ENCODE results near the gene PIEZO1.

PIEZO1 gene

DNA sequence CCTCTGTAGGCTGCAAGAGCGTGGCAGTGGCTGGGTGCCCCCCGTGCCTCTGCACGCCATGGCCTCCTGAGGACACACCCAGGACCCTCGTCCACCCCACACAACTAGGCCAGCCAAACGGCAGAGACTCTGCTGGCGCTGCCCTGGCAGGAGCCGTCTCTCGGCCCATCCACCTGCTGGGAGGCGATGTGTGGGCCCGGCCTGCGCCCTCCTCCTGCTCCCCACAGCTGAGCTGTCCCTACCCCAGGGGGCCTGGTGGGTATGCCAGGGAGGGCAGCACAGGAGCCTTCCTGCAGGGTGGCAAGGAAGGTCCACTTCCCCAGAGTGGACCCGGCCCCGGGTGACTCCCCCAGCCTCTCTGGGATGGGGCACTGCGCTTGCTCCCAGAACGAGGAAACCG is 85.8 kb downstream of the PIEZO1 start:
- no peak for DNase-seq

- no peak for DNase-seq
These were observed 86.4 kb downstream of the PIEZO1 start for GRCh38 chr16:88698646-88699045.

- no peak for DNase-seq
These were observed 87.0 kb downstream of the PIEZO1 start for GRCh38 chr16:88697831-88698615.

GRCh38 chr16:88697116-88697830 is 87.7 kb downstream of the PIEZO1 start:
- no peak for DNase-seq

GRCh38 chr16:88696441-88696840 is 88.6 kb downstream of the PIEZO1 start:
- DNase-seq, result no peak

DNA sequence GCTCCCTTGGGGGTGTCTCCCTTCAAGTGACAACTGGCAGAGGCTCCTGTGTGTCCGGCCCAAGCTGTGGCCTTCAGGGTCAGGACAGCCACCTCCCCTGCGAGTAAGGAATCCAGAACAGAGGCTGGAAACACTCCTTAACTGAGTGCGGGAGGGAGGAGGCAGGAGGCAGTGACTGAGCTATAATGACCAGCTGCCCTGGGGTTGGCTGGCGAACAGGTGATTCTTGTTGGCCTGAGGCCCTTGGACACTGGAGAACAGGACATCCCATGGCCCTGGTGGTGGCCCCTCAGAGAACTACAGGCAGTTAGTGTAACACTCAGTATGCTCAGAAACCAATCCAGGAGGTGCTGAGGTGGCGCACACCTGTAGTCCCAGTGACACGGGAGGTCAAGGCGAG is 89.3 kb downstream of the PIEZO1 start:
- no peak for DNase-seq

- no peak for DNase-seq
These were observed 89.8 kb downstream of the PIEZO1 start for GRCh38 chr16:88695218-88695617.

- no peak for DNase-seq
These were observed 90.6 kb downstream of the PIEZO1 start for GRCh38 chr16:88694221-88695087.

DNA sequence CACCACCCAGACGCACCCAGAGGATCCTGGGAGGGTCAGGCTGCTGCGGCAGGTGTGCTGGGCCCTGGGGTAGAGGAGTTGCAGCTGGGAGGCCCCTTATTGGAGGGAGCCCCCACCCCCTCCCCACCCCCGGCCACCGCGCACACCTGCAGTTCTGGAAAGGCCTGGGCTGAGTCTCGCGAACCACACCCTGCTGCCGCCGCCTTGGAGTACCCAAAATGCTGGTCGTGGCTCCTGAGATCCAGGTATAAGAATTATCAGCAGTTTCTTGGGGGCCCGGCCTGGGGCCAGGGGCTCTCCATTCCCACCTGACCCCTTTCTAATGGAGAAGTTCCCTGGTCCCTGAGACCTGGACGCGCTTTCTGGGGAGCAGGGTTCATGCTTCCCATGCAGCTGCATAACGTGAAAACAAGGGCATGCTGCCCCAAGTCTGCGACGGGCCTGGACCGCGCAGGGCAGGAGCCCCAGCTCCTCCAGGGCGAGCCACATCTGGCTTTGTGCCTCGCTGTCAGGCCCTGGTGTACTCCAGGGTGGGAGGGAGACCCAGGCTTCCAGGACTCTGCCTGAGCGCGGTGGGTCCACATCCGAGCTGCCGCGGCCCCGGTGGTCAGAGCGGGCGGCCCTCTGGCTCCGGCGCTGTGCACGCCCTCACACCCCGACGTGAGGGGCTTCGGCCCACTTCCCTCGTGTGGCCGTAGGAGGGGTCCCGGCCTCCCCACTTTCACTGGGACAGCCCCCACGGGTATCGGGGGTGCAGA is 91.4 kb downstream of the PIEZO1 start:
- no peak for DNase-seq

DNA sequence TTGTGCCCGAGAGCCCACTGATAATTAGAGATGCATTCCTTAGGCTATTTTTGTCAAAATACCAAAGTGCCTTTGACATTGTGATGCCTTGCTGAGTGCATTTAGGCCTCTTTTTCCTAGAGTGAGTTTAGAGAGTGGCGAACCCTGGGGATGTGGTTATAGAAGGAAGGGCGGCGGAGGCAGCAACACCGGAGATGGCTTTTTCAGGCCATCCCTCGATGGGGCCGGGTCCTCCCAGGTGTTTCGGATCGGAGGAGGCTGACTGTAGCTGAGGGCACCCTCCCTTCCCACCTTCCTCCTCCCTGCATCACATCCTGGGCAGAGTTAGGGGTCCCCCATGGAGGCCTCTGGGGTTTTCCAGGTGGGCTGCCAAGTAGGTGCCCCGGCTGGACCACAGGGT is 92.2 kb downstream of the PIEZO1 start:
- DNase-seq, result no peak

GRCh38 chr16:88691924-88692560 is 93.0 kb downstream of the PIEZO1 start:
- DNase-seq, result no peak

DNA sequence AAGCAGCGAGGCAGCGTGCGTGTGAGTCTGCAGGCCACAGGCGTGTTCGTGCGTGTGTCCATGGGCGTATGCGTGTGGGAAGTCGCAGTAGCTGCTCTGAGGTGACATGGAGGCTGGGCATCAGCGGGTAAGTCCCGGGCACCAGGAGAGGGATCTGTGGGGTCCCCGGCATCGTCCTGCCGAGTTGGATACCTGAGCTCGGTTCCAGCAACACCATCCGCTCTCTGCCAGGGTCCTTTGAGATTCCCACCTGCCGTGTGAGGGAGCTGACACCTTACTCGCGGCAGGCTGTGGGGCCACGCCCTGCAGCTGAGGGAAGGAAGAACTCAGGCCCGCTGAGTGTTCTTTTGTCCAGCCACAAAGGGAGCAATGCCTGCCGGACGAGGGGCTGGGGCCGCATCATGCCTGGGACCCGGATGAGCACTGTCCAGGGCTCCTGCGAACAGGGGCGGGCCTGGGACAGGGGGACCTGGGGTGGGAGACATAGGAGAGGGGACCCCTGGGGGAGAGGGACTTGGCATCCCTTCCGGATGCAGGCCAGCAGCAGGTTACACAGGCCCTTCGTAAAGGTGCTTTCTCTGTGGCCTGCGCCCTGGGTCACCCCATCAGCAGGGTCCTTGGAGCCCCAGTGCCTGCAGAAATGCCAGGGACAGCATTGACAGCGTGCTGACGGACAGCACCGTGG is 93.7 kb downstream of the PIEZO1 start:
- no peak for DNase-seq

GRCh38 chr16:88690341-88691128 is 94.5 kb downstream of the PIEZO1 start:
- no peak for DNase-seq

GRCh38 chr16:88688013-88688778 is 96.8 kb downstream of the PIEZO1 start:
- no peak for DNase-seq

- no peak for DNase-seq
These were observed 97.4 kb downstream of the PIEZO1 start for GRCh38 chr16:88687676-88688012.

DNA sequence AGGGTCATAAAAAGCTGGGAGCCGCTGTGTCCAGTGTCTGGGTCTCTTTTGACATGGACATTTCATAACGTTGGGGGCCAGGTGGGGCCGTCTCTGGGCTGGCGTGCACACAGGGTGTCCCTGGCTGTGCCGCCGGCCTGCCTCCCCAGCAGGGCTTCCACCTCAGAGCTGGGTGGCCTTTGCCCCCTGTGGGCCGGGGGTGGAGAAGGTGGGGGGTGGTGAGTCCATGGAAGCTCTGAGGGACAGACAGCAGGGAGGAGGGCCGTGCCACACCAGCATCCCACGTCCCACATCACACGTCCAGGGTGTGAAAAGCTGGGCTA is 97.8 kb downstream of the PIEZO1 start:
- no peak for DNase-seq

- peak; percentile 83 for DNase-seq
These were observed 98.4 kb downstream of the PIEZO1 start, which contains the start of gene SNAI3 for GRCh38 chr16:88686439-88687253. TSS of gene SNAI3 (minus strand) at chr16:88686507. CDS start at chr16:88686406, 101 bp downstream.

- DNase-seq, result no peak
These were observed 99.0 kb downstream of the PIEZO1 start for GRCh38 chr16:88686062-88686438.
